Transverse colon (tissue), 4 donors: ENCODE results near the gene LAMTOR1.
A peak's percentile ranks its signal among the peaks of the same experiment; 100 is the strongest.

Source experiments
- CTCF ChIP-seq, 5 experiments: fragments of 200-600 bp in 3 of 5; fragments of 450-650 bp in 2 of 5; sonication (generic) in 3 of 5; IDR thresholded peaks; 1 replicate in 2 of 5; 2 replicates in 3 of 5; pipeline ENCODE4 v1.5.1; 2016 to 2017; ENCODE audit warnings: antibody characterized with exemption in 5 of 5, inconsistent platforms in 3 of 5, mild to moderate bottlenecking in 2 of 5, moderate library complexity in 1 of 5
- EP300 ChIP-seq: sonication (generic); formaldehyde crosslinking; IDR thresholded peaks from one replicate; pipeline ENCODE4 v1.6.1; 2017; ENCODE audit warnings: antibody characterized with exemption, low read depth
- POLR2A ChIP-seq: fragments of 450-650 bp; IDR thresholded peaks from one replicate; pipeline ENCODE4 v1.6.1; 2016; ENCODE audit warnings: antibody characterized with exemption, mild to moderate bottlenecking, moderate library complexity
- POLR2AphosphoS5 ChIP-seq, 3 donors: sonication (generic); formaldehyde crosslinking; IDR thresholded peaks; one replicate each; pipeline ENCODE4 v1.6.1; 2016; ENCODE audit warnings: antibody characterized with exemption in 3 of 3

- peak; percentile 30 to 83 (median 65) for TF ChIP-seq POLR2AphosphoS5 (IDR thresholded peaks at IDR 0.05)
- peak; percentile 72 for TF ChIP-seq POLR2A
- no peak for TF ChIP-seq CTCF (IDR thresholded peaks at IDR 0.05)
- no peak for TF ChIP-seq EP300
Observed at GRCh38 chr11:72080326-72081183, 22.5 kb downstream of the LAMTOR1 start, which contains the start of the genes LRRC51 and NUMA1.
